GM12878 (cell line): ENCODE data around the gene USH1C. TPM values are rescaled to one million over a fixed set of nuclear protein-coding genes. Genes with fewer than 3 reads are reported as not detected.

Source experiments
- ATAC-seq: fragments of 200-7000 bp; cut with Tn5 transposase; 3 replicates; pipeline ENCODE4 v1.9.1; 2020; ENCODE audit warnings: mild to moderate bottlenecking, moderate library complexity
- BruUV-seq: library from RNA; stranded (reverse); fragments of 400-500 nt; replicated peaks from 2 replicates; lab custom pipeline; 2021; lab: Mats Ljungman, UMichigan
- CTCF ChIA-PET: fragments of 300-600 bp; sonication (Branson Sonifier 250); formaldehyde crosslinking; extraction: SDS; loops from one replicate; lab custom pipeline; 2021; ENCODE audit warnings: inconsistent platforms; lab: Yijun Ruan, JAX
- POLR2A ChIA-PET: fragments of 350-600 bp; formaldehyde crosslinking; extraction: SDS; loops from one replicate; lab custom pipeline; 2021; ENCODE audit warnings: inconsistent platforms; lab: Charles Lee
- RAD21 ChIA-PET: fragments of 300-600 bp; sonication (Branson Sonifier 250); formaldehyde crosslinking; loops from one replicate; lab custom pipeline; 2023; ENCODE audit warnings: antibody characterized with exemption; ENCODE audit not compliant: unreplicated experiment; lab: Charles Lee
- SMC1A ChIA-PET: fragments of 300-600 bp; sonication (Branson Sonifier 250); formaldehyde crosslinking; loops from one replicate; lab custom pipeline; 2023; ENCODE audit not compliant: unreplicated experiment, uncharacterized antibody; lab: Charles Lee
- DNase-seq: peaks from one replicate; pipeline ENCODE4 v3.0.0-alpha.2; 2011; ENCODE audit warnings: low read depth, low spot score
- FAIRE-seq: peaks from 3 replicates; lab custom pipeline; 2011; peaks lifted over from hg19 to GRCh38; lab: Jason Lieb, UNC
- H2AFZ ChIP-seq: 2 replicates; pipeline ENCODE4 v1.6.0; 2011; ENCODE audit warnings: low read depth, low read length, control low read depth; ENCODE audit not compliant: control insufficient read depth
- H3K27ac ChIP-seq: 2 replicates; pipeline ENCODE4 v1.5.1; 2011; ENCODE audit warnings: control low read depth; ENCODE audit not compliant: control insufficient read depth, insufficient read depth
- H3K27me3 ChIP-seq, 2 experiments: replicated peaks in 1 of 2; 2 replicates each; pipeline versions ENCODE4 v1.6.0 to v1.6.1; 2011; ENCODE audit warnings: low read length in 1 of 2; ENCODE audit not compliant: control insufficient read depth in 2 of 2, insufficient read depth in 2 of 2
- H3K36me3 ChIP-seq, 2 experiments: 2 replicates each; pipeline ENCODE4 v1.5.1; 2011; ENCODE audit warnings: low read length in 1 of 2; ENCODE audit not compliant: control insufficient read depth in 2 of 2, insufficient read depth in 2 of 2
- H3K4me1 ChIP-seq: 2 replicates; pipeline ENCODE4 v1.6.1; 2011; ENCODE audit warnings: mild to moderate bottlenecking, low read length, moderate library complexity, mixed read lengths; ENCODE audit not compliant: control insufficient read depth, insufficient read depth
- H3K4me2 ChIP-seq: 2 replicates; pipeline ENCODE4 v1.6.0; 2011; ENCODE audit warnings: control low read depth; ENCODE audit not compliant: control insufficient read depth, insufficient read depth
- H3K4me3 ChIP-seq: fragments of 200-600 bp; sonication (generic); 2 replicates; pipeline ENCODE4 v1.5.1; 2016
- H3K79me2 ChIP-seq: 2 replicates; pipeline ENCODE4 v1.6.0; 2011; ENCODE audit warnings: low read length; ENCODE audit not compliant: control insufficient read depth, insufficient read depth
- H3K9ac ChIP-seq: 2 replicates; pipeline ENCODE4 v1.8.0; 2011; ENCODE audit warnings: low read length, control low read depth, mixed read lengths; ENCODE audit not compliant: control insufficient read depth, insufficient read depth
- H3K9me3 ChIP-seq: replicated peaks from 3 replicates; pipeline ENCODE4 v1.5.1; 2011; ENCODE audit warnings: mild to moderate bottlenecking, low read length; ENCODE audit not compliant: control insufficient read depth, insufficient read depth
- H4K20me1 ChIP-seq: 2 replicates; pipeline ENCODE4 v1.6.0; 2011; ENCODE audit not compliant: control insufficient read depth, insufficient read depth
- BACH1 ChIP-seq: fragments of 450-650 bp; IDR thresholded peaks from 2 replicates; pipeline ENCODE4 v1.6.1; 2017; ENCODE audit warnings: mild to moderate bottlenecking, borderline replicate concordance
- EP300 ChIP-seq, 2 experiments: fragments of 150-350 bp in 1 of 2; IDR thresholded peaks; 2 replicates each; pipeline ENCODE4 v1.6.1; 2011 to 2012; ENCODE audit warnings: low read depth in 2 of 2, low read length in 2 of 2, borderline replicate concordance in 1 of 2, improper control_type of control experiment in 1 of 2, inconsistent platforms in 1 of 2; ENCODE audit not compliant: control insufficient read depth in 1 of 2
- POLR2AphosphoS2 ChIP-seq: IDR thresholded peaks from 2 replicates; pipeline ENCODE4 v1.6.1; 2011; ENCODE audit warnings: low read depth, mild to moderate bottlenecking, low read length, improper control_type of control experiment, moderate library complexity
- SPI1 ChIP-seq: IDR thresholded peaks from 2 replicates; pipeline ENCODE4 v1.6.1; 2011; ENCODE audit warnings: low read depth, mild to moderate bottlenecking, low read length, moderate library complexity, borderline replicate concordance; ENCODE audit not compliant: insufficient read depth
- STAT3 ChIP-seq: IDR thresholded peaks from 2 replicates; pipeline ENCODE4 v1.6.1; 2011; ENCODE audit warnings: low read depth, low read length, improper control_type of control experiment
- YBX1 ChIP-seq: fragments of 450-650 bp; IDR thresholded peaks from 2 replicates; pipeline ENCODE4 v1.6.1; 2016; ENCODE audit warnings: antibody characterized with exemption
- ZNF217 ChIP-seq: fragments of 450-650 bp; IDR thresholded peaks from 2 replicates; pipeline ENCODE4 v1.6.1; 2017; ENCODE audit warnings: antibody characterized with exemption, mild to moderate bottlenecking
- ZNF274 ChIP-seq: IDR thresholded peaks from one replicate; pipeline ENCODE4 v1.8.0; 2011; ENCODE audit not compliant: insufficient read length, insufficient read depth
- WGBS: methylation state at CpG from one replicate; pipeline ENCODE4 v1.1.6; 2016; ENCODE audit warnings: low lambda C conversion rate; ENCODE audit not compliant: insufficient replicate concordance, insufficient coverage; ENCODE audit errors: missing lambda C conversion rate; 5-methylcytosine and 5-hydroxymethylcytosine counted together
- in situ Hi-C: fragments of 300-500 bp; cut with MboI; formaldehyde crosslinking; loops from 9 replicates; pipeline ENCODE4 v1.14.3; 2018; ENCODE audit warnings: mixed read lengths
- intact Hi-C: fragments of 100-400 bp; cut with micrococcal nuclease; formaldehyde crosslinking; loops from one replicate; pipeline ENCODE4 v1.14.2; 2022; ENCODE audit not compliant: unreplicated experiment
- polyA plus RNA-seq, 11 experiments: library from polyadenylated mRNA; depleted of rRNA in 4 of 11; unstranded in 6 of 11; stranded (reverse) in 5 of 11; fragments of >200 nt; fragmentation: Nextera tagmentation in 4 of 11; fragmentation: Illumina TruSeq in 1 of 11; extraction: Ambion mirVana in 4 of 11; extraction: Trizol in 1 of 11; gene quantifications; 1 replicate in 1 of 11; 2 replicates in 10 of 11; pipeline versions ENCODE4 v1.2.1 to v1.2.3, GENCODE V29; 2011 to 2016; ENCODE audit warnings: inconsistent platforms in 2 of 11, missing spikeins in 2 of 11, low read depth in 1 of 11
- total RNA-seq, 4 experiments: library from RNA; depleted of rRNA in 3 of 4; stranded (reverse); fragments of >200 nt in 3 of 4; fragmentation: Illumina TruSeq in 1 of 4; extraction: Trizol in 1 of 4; gene quantifications; 2 replicates each; pipeline versions ENCODE4 v1.2.1 to v1.2.3, GENCODE V29; 2013 to 2021
- TF ChIP-seq, protein P1 (sequence below): fragments of 450-650 bp; IDR thresholded peaks from 2 replicates; pipeline ENCODE4 v1.6.1; 2017; ENCODE audit warnings: mild to moderate bottlenecking

The USH1C gene
- total and polyA plus RNA-seq, 10 of the 15 experiments (the other 5 are each of a cell fraction or from before 2014, with no cell fraction given), result not detected

GRCh38 chr11:17570034-17570433, 25.8 kb upstream of the USH1C start:
- no peaks in the 10 kb centered on the region for H4K20me1 ChIP-seq
- ChIA-PET SMC1A (no interaction called here), RAD21 (no interaction called here)
- H3K9me3 ChIP-seq, result no peaks in the 10 kb centered on the region
- H3K79me2 ChIP-seq, result no peaks in the 10 kb centered on the region
- H3K36me3 ChIP-seq, result no peaks in the 10 kb centered on the region
- intact Hi-C loops (no loop called here), in situ Hi-C loops (no loop called here)
- no peak overlapping the region for H2AFZ ChIP-seq
- H3K4me2 ChIP-seq, result no peak overlapping the region
- no peak for DNase-seq
- ATAC-seq, result no peak
- H3K27ac ChIP-seq, result no peak overlapping the region
- 66% methylated on average over 16 of the region's 23 CpGs for WGBS
- no peaks in the 10 kb centered on the region for H3K27me3 ChIP-seq
- BruUV-seq, result no TSS peak
- no peak overlapping the region for H3K9ac ChIP-seq
- TF ChIP-seq BACH1, result no peak
- TF ChIP-seq SPI1, result no peak
- TF ChIP-seq ZNF217, result no peak
- no peak for TF ChIP-seq STAT3
- TF ChIP-seq ZNF274, result no peak
- TF ChIP-seq, protein P1, sequence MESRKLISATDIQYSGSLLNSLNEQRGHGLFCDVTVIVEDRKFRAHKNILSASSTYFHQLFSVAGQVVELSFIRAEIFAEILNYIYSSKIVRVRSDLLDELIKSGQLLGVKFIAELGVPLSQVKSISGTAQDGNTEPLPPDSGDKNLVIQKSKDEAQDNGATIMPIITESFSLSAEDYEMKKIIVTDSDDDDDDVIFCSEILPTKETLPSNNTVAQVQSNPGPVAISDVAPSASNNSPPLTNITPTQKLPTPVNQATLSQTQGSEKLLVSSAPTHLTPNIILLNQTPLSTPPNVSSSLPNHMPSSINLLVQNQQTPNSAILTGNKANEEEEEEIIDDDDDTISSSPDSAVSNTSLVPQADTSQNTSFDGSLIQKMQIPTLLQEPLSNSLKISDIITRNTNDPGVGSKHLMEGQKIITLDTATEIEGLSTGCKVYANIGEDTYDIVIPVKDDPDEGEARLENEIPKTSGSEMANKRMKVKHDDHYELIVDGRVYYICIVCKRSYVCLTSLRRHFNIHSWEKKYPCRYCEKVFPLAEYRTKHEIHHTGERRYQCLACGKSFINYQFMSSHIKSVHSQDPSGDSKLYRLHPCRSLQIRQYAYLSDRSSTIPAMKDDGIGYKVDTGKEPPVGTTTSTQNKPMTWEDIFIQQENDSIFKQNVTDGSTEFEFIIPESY, result no peak
- no peak for TF ChIP-seq POLR2AphosphoS2
- TF ChIP-seq YBX1, result no peak
- TF ChIP-seq EP300 (IDR thresholded peaks at IDR 0.05; ENCODE audit: borderline replicate concordance in 1 of 2, control insufficient read depth in 1 of 2, low read depth in 2 of 2, low read length in 2 of 2), result no peak
- TF ChIP-seq, all 136 proteins: peak for 0
- H3K4me3 ChIP-seq, result no peak overlapping the region
- no peaks in the 10 kb centered on the region for H3K4me1 ChIP-seq
- no peak for FAIRE-seq
- POLR2A ChIA-PET, result no interaction called here
- CTCF ChIA-PET, result no interaction called here
